ENCODE measurements around the gene PRICKLE2. TPM values are rescaled to one million over a fixed set of nuclear protein-coding genes. Genes with fewer than 3 reads are reported as not detected.

Gene PRICKLE2
- total and polyA plus RNA-seq, 2 donors (not counting 3 experiments of a cell fraction or from before 2014, with no cell fraction given), result 3.0 to 7.1 TPM

Small RNAs within 50 kb of the gene (small RNA-seq; reads per million reads assigned to genes)
- gene RF00012 (ENCODE audit: insufficient read depth, insufficient read length, low read depth, low replicate concordance), result not detected

Other genes starting within 250 kb of the PRICKLE2 start
- 89.4 and 90.8 TPM in 2 replicates for gene PSMD6, start 202.0 kb downstream of the PRICKLE2 start, total RNA-seq
- gene PSMD6, start 202.0 kb downstream of the PRICKLE2 start, polyA plus RNA-seq, result 38.3 and 53.7 TPM in 2 replicates